ENCODE measurements around the gene LCN9.

Gene LCN9

GRCh38 chr9:135705376-135705775, 42.3 kb downstream of the LCN9 start:
- H3K4me3 ChIP-seq (ENCODE audit: low read length), result no peak overlapping the region
- H3K27me3 ChIP-seq (ENCODE audit: low read depth, low read length), result no peaks in the 10 kb centered on the region

GRCh38 chr9:135706288-135706687, 43.2 kb downstream of the LCN9 start:
- Histone ChIP-seq H3K9ac (ENCODE audit: low read length) (no peak overlapping the region), H3K4me3 (ENCODE audit: low read length) (no peak overlapping the region), H3K4me2 (ENCODE audit: low read length) (no peak overlapping the region), H3K36me3 (replicated peaks; ENCODE audit: low read depth, low read length) (no peaks in the 10 kb centered on the region), H3K4me1 (ENCODE audit: low read length) (no peaks in the 10 kb centered on the region), H3K27ac (ENCODE audit: low read length) (no peak overlapping the region), H2AFZ (ENCODE audit: low read depth, low read length) (no peak overlapping the region), H3K79me2 (ENCODE audit: low read length) (no peaks in the 10 kb centered on the region), H4K20me1 (ENCODE audit: insufficient read depth, low read length) (no peaks in the 10 kb centered on the region), H3K9me3 (ENCODE audit: insufficient read depth, low read length) (no peaks in the 10 kb centered on the region), H3K27me3 (ENCODE audit: low read depth, low read length) (no peaks in the 10 kb centered on the region)
- no peak for TF ChIP-seq EZH2phosphoT487 (IDR thresholded peaks at IDR 0.05; ENCODE audit: low read depth)
- TF ChIP-seq, protein P1, sequence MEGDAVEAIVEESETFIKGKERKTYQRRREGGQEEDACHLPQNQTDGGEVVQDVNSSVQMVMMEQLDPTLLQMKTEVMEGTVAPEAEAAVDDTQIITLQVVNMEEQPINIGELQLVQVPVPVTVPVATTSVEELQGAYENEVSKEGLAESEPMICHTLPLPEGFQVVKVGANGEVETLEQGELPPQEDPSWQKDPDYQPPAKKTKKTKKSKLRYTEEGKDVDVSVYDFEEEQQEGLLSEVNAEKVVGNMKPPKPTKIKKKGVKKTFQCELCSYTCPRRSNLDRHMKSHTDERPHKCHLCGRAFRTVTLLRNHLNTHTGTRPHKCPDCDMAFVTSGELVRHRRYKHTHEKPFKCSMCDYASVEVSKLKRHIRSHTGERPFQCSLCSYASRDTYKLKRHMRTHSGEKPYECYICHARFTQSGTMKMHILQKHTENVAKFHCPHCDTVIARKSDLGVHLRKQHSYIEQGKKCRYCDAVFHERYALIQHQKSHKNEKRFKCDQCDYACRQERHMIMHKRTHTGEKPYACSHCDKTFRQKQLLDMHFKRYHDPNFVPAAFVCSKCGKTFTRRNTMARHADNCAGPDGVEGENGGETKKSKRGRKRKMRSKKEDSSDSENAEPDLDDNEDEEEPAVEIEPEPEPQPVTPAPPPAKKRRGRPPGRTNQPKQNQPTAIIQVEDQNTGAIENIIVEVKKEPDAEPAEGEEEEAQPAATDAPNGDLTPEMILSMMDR (IDR thresholded peaks at IDR 0.05; ENCODE audit: low read depth, low read length), result no peak

More at GRCh38 chr9:135705376-135705775, 42.3 kb downstream of the LCN9 start:
- Histone ChIP-seq H3K36me3 (replicated peaks; ENCODE audit: low read depth, low read length) (no peaks in the 10 kb centered on the region), H3K4me2 (ENCODE audit: low read length) (no peak overlapping the region), H3K9me3 (ENCODE audit: insufficient read depth, low read length) (no peaks in the 10 kb centered on the region), H4K20me1 (ENCODE audit: insufficient read depth, low read length) (no peaks in the 10 kb centered on the region), H3K79me2 (ENCODE audit: low read length) (no peaks in the 10 kb centered on the region), H3K4me1 (ENCODE audit: low read length) (no peaks in the 10 kb centered on the region), H3K27ac (ENCODE audit: low read length) (no peak overlapping the region), H2AFZ (ENCODE audit: low read depth, low read length) (no peak overlapping the region), H3K9ac (ENCODE audit: low read length) (no peak overlapping the region)
- TF ChIP-seq EZH2phosphoT487 (IDR thresholded peaks at IDR 0.05; ENCODE audit: low read depth), result no peak
- TF ChIP-seq, protein P1 (IDR thresholded peaks at IDR 0.05; ENCODE audit: low read depth, low read length), result no peak

DNA sequence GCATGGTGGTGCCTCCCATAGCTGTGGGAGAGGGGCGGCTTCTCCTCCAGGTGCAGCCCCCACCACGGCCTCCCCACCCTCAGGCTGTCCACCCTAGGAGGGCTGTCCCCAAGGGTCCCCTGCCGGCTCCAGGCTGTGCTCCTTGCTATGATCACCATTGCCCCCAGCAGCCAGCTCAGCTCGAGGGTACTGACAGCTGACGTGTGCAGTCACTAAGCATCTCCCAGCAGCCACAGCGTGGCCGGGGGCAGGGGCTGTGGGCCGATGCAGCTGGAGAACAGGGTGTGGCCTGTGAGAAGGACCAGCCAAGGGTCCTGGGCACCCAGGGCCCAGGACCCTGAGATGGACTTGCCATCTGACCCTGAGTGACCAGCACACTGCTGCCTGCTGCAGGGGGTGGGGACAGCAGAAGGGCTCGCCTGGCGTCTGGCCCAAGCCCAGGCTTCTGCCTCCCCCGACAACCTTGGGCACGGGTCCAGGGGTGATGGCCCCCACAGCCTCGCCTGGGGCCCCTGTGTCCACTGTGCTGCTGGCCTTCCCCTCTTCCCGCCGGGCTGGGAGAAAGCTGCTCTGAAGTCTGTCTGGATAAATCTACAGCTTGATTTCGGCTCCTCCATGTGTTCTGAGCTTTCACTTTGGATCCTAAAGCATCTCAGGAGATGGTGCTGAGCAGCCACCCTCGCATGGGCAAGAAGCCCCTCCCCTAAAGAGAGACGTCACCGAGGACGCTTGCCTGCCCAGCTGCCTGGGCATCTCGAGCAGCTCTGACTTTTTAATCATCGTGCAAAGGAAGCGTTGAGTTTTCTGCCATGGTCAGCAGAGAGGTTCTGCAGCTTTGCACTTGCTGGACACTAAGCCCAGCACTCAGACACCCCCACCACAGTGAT, 44.4 kb downstream of the LCN9 start:
- no peaks in the 10 kb centered on the region for H3K36me3 ChIP-seq (replicated peaks; ENCODE audit: low read depth, low read length)
- H3K79me2 ChIP-seq (ENCODE audit: low read length), result no peaks in the 10 kb centered on the region
- H3K27ac ChIP-seq (ENCODE audit: low read length), result no peak overlapping the region
- H3K4me1 ChIP-seq (ENCODE audit: low read length), result no peaks in the 10 kb centered on the region
- H3K4me2 ChIP-seq (ENCODE audit: low read length), result no peak overlapping the region
- H3K27me3 ChIP-seq (ENCODE audit: low read depth, low read length), result no peaks in the 10 kb centered on the region
- H3K9ac ChIP-seq (ENCODE audit: low read length), result no peak overlapping the region
- TF ChIP-seq, protein P1 (IDR thresholded peaks at IDR 0.05; ENCODE audit: low read depth, low read length), result no peak
- no peak for TF ChIP-seq EZH2phosphoT487 (IDR thresholded peaks at IDR 0.05; ENCODE audit: low read depth)
- no peaks in the 10 kb centered on the region for H3K9me3 ChIP-seq (ENCODE audit: insufficient read depth, low read length)
- no peaks in the 10 kb centered on the region for H4K20me1 ChIP-seq (ENCODE audit: insufficient read depth, low read length)
- H2AFZ ChIP-seq (ENCODE audit: low read depth, low read length), result no peak overlapping the region
- H3K4me3 ChIP-seq (ENCODE audit: low read length), result no peak overlapping the region

- Histone ChIP-seq H3K27ac (ENCODE audit: low read length) (no peak overlapping the region), H3K4me3 (ENCODE audit: low read length) (no peak overlapping the region), H3K79me2 (ENCODE audit: low read length) (no peaks in the 10 kb centered on the region), H3K36me3 (replicated peaks; ENCODE audit: low read depth, low read length) (no peaks in the 10 kb centered on the region), H3K27me3 (ENCODE audit: low read depth, low read length) (no peaks in the 10 kb centered on the region), H3K9me3 (ENCODE audit: insufficient read depth, low read length) (no peaks in the 10 kb centered on the region), H4K20me1 (ENCODE audit: insufficient read depth, low read length) (no peaks in the 10 kb centered on the region), H3K4me1 (ENCODE audit: low read length) (no peaks in the 10 kb centered on the region), H3K9ac (ENCODE audit: low read length) (no peak overlapping the region), H3K4me2 (ENCODE audit: low read length) (no peak overlapping the region), H2AFZ (ENCODE audit: low read depth, low read length) (no peak overlapping the region)
- no peak for TF ChIP-seq EZH2phosphoT487 (IDR thresholded peaks at IDR 0.05; ENCODE audit: low read depth)
- TF ChIP-seq, protein P1 (IDR thresholded peaks at IDR 0.05; ENCODE audit: low read depth, low read length), result no peak
Measured at GRCh38 chr9:135708164-135708563, 45.1 kb downstream of the LCN9 start.

Measured in OCI-LY3 (cell line).